HAP-1 (cell line): ENCODE data around the gene NAALADL2.

Experiments
- DNase-seq, 2 experiments: peaks; one replicate each; pipeline ENCODE4 v3.0.0-alpha.2; 2016 to 2020; ENCODE audit warnings: low spot score in 2 of 2
- H3K27me3 ChIP-seq: fragments of 250-450 bp; sonication (Bioruptor Pico); 2 replicates; pipeline ENCODE4 v1.5.1; 2020; ENCODE audit warnings: low read depth, mild to moderate bottlenecking, moderate library complexity
- H3K36me3 ChIP-seq: fragments of 250-450 bp; sonication (Bioruptor Pico); replicated peaks from 2 replicates; pipeline ENCODE4 v1.5.1; 2020; ENCODE audit warnings: mild to moderate bottlenecking
- H3K4me1 ChIP-seq: fragments of 250-450 bp; sonication (Bioruptor Pico); 2 replicates; pipeline ENCODE4 v1.5.1; 2020; ENCODE audit warnings: mild to moderate bottlenecking
- H3K4me3 ChIP-seq: fragments of 250-450 bp; sonication (Bioruptor Pico); 2 replicates; pipeline ENCODE4 v1.5.1; 2020; ENCODE audit warnings: mild to moderate bottlenecking, moderate library complexity
- H3K9me3 ChIP-seq: fragments of 250-450 bp; sonication (Bioruptor Pico); 2 replicates; pipeline ENCODE4 v1.5.1; 2020; ENCODE audit warnings: mild to moderate bottlenecking, moderate library complexity
- in situ Hi-C: fragments of 300-500 bp; cut with MboI; formaldehyde crosslinking; loops from 3 replicates; pipeline ENCODE4 v1.14.3; 2020; ENCODE audit warnings: low sequenced_read_pairs, inconsistent platforms, mixed read lengths

The NAALADL2 gene

DNA sequence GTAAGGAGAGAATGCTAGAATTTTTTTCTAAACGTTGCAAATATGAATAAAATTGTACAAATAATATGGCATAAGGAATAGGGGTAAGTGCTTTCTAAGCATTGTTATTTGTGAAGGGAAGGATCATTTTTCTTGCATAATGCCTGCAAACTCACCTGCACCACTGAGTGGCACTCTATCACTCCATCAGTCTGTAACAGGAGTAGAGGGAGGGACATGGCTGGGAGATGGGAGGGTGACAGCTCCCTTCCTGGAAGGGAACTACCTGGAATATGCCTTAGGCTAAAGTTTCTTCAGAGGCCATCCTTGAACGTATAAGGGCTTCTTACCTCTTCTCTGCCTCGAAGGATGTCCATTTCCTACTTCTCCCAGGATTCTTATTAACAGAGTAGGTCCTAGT lies 3.0 kb downstream of the NAALADL2 start:
- peaks cover 11% of the 10 kb centered on the region for H3K4me1 ChIP-seq
- H3K9me3 ChIP-seq, result no peaks in the 10 kb centered on the region
- in situ Hi-C loops, result no loop called here
- peak; percentile 24 to 25 for DNase-seq
- no peaks in the 10 kb centered on the region for H3K36me3 ChIP-seq
- H3K4me3 ChIP-seq, result no peak overlapping the region
- H3K27me3 ChIP-seq, result no peaks in the 10 kb centered on the region

DNA sequence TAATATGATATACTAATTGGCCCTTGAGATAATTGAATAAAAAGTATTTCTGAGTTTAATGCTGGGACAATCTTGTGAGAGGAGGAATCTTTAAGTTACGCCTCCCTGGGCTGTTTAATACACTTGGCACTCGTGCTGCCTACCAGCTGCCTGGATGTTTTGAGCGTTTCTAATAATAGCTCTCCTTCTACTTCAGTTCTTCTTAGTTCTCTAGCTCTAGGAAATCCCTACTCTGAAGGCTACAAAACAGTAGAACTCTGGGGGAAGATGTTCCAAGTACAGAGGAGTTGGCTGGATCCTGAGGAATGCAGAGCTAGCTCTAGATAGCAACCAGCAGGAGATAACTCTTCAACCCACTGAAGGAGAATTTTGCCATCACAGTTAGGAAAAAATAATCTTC lies 3.5 kb downstream of the NAALADL2 start:
- H3K36me3 ChIP-seq, result no peaks in the 10 kb centered on the region
- H3K4me3 ChIP-seq, result no peak overlapping the region
- DNase-seq, result no peak
- H3K27me3 ChIP-seq, result no peaks in the 10 kb centered on the region
- in situ Hi-C loops, result no loop called here
- no peaks in the 10 kb centered on the region for H3K9me3 ChIP-seq
- peaks cover 9% of the 10 kb centered on the region for H3K4me1 ChIP-seq

DNA sequence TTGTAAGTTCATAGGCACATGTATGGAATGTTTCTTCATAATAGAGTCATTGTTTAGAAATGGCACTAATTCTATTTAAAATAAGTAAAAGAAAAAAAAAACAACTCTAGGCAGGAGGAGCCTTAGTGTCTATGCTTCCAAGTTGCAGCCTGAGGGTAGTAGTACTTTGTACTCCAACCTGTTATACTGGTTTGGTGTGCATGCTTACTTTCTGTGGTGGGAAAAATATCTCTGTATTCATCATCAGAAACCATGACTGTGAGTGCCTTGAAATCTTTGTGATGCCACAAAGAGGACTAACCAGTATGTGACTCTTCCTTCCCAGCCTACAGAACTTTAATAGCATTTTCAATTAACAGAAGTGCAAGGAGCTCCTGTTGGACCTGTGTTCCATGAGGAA lies 4.4 kb downstream of the NAALADL2 start:
- Histone ChIP-seq H3K27me3 (no peaks in the 10 kb centered on the region), H3K4me1 (peaks cover 9% of the 10 kb centered on the region), H3K9me3 (no peaks in the 10 kb centered on the region), H3K36me3 (no peaks in the 10 kb centered on the region), H3K4me3 (no peak overlapping the region)
- no peak for DNase-seq
- in situ Hi-C loops, result no loop called here

DNA sequence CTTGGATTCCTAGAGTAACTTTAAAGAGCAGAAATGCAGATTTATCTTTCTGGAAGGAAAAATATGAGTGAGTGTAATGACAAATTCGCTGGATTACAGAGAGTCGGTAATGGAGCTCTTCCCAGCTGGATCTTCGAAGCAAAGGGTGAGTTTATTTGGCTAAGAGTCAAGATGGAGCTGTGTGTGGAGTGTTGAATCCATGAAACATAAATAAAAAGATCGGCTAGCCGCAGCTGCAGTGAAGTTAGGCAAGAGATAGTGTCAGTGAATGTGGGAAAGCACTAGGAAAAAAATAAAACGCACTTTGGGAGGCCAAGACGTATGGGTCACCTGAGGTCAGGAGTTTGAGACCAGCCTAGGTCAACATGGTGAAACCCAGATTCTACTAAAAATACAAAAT lies 10.3 kb downstream of the NAALADL2 start:
- in situ Hi-C loops, result no loop called here
- H3K9me3 ChIP-seq, result no peaks in the 10 kb centered on the region
- H3K4me1 ChIP-seq, result peaks cover 9% of the 10 kb centered on the region
- no peak for DNase-seq
- H3K27me3 ChIP-seq, result no peaks in the 10 kb centered on the region
- no peak overlapping the region for H3K4me3 ChIP-seq
- H3K36me3 ChIP-seq, result no peaks in the 10 kb centered on the region

DNA sequence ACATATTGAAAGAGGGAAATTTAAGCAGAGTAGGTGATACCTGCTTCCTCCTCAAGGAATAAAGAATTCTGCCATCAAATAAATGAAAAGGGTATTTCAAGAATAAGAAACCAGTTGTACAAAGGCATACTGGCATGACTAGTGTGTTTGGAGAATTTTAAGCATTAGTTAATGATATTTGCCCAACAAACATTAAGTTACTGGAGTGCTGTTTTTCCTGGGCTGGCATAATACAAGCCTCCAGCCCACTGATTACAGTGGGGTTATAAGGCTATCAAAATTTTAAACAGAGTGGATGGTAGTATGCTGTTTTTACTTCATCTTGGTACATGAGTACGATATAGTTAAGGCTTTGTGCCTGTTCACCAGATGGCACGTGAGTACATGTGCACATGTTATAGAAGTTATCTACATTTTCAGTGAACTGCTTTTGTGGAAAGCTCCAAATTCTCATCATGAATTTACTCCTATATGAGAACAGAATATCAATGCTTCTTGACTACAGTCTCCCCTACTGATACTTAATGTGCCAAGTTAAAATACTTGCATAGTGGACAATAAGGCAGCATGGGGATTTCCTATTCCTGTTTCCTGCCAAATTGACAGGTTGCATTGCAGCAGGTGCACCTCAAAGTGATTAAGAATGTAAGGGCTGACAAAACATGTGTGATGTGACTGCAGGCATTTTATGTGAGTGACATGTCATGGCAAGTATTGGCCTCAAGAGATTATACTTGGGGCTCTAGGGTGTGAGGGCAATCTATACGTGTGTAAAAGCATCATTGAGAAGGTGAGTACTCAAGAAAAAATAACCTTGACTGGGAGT lies 14.9 kb downstream of the NAALADL2 start:
- in situ Hi-C loops, result no loop called here
- no peak for DNase-seq
- no peaks in the 10 kb centered on the region for H3K4me1 ChIP-seq

DNA sequence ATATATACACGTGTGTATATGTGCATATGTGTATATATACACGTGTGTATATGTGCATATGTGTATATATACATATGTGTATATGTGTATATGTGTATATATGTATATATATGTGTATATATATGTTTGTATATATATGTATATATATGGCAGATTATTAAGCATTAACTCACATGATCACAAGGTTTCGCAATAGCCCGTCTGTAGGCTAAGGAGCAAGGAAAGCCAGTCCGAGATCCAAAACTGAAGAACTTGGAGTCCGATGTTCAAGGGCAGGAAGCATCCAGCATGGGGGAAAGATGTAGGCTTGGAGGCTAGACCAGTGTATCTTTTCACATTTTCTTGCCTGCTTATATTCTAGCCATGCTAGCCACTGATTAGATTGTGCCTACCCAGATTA lies 23.7 kb downstream of the NAALADL2 start:
- Histone ChIP-seq H3K27me3 (no peaks in the 10 kb centered on the region), H3K4me1 (no peaks in the 10 kb centered on the region), H3K9me3 (no peaks in the 10 kb centered on the region), H3K36me3 (no peaks in the 10 kb centered on the region), H3K4me3 (no peak overlapping the region)
- in situ Hi-C loops, result no loop called here
- DNase-seq, result no peak

More for the DNA sequence above, 14.9 kb downstream of the NAALADL2 start:
- Histone ChIP-seq H3K4me3 (no peak overlapping the region), H3K27me3 (no peaks in the 10 kb centered on the region), H3K9me3 (no peaks in the 10 kb centered on the region), H3K36me3 (no peaks in the 10 kb centered on the region)

DNA sequence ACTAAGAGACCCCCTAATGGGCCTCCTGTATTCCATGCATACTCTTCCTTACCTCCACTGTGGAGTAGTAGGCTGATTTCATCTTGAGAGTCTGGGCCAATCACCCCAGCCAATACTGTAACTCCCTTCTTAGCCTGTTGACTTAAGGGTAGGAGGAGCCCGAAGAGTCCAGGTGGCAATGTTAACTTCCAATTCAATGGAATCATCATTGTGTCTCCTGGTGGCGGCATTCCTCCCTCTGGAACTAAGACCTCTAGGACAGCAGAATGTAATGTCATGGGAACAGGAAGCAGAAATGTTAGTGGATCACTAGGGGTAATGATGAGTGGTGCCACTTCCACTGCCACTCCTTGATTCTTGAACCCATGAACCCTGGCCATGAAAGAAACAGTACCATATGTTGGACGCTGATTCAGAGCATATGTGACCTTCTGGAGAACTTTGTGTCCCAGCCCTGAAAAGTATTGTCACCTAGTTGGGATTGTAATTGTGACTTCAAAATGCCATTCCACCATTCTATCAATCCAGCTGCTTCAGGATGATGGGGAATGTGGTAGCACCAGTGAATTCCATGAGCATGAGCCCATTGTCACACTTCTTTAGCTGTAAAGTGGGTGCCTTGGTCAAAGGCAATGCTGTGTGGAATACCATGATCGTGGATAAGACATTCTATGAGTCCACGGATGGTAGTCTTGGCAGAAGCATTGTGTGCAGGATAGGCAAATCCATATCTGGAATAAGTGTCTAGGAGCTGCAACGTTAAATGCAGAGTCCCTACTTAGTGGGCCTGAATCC lies 24.9 kb downstream of the NAALADL2 start:
- Histone ChIP-seq H3K4me3 (no peak overlapping the region), H3K9me3 (no peaks in the 10 kb centered on the region), H3K4me1 (no peaks in the 10 kb centered on the region), H3K27me3 (no peaks in the 10 kb centered on the region), H3K36me3 (no peaks in the 10 kb centered on the region)
- no peak for DNase-seq
- in situ Hi-C loops, result no loop called here

DNA sequence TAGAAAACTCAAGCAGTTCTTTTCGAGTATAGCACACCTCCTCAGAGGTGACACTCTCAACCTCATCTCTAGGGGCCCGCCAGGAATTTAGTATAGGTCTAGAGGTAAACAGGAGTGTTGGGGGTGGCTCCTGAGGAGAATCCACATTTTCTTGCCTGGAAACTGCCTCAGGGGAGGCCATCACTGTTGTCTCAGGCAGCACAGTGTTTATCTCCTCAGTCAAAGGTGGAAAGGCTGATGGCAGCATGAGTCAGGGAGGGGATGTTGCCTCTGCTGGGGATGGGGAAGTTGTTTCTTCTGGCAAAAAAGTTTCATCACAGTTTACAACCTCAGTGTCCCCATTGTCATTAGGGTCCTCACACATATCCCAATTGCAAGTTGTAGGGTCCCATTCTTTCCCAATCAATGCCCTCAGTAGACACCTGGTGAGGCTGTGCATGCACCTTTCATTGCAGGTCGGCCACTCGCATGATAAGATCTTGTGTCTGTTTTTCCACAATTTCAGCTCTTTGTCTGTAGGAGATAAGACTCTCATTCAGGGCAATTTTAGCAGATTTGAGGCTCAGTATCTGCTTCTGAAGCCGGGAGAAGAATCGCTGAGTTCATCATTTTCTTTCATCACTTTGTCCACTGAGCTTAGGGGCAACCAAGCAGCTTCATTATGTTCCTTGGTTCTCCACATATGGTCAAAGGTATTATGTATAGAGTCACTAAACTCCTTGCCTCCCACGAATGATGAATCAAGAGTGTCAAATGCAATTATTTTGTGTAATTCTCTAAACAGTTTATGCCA lies 25.8 kb downstream of the NAALADL2 start:
- in situ Hi-C loops, result no loop called here
- Histone ChIP-seq H3K36me3 (no peaks in the 10 kb centered on the region), H3K27me3 (no peaks in the 10 kb centered on the region), H3K4me3 (no peak overlapping the region), H3K4me1 (no peaks in the 10 kb centered on the region), H3K9me3 (no peaks in the 10 kb centered on the region)
- no peak for DNase-seq

DNA sequence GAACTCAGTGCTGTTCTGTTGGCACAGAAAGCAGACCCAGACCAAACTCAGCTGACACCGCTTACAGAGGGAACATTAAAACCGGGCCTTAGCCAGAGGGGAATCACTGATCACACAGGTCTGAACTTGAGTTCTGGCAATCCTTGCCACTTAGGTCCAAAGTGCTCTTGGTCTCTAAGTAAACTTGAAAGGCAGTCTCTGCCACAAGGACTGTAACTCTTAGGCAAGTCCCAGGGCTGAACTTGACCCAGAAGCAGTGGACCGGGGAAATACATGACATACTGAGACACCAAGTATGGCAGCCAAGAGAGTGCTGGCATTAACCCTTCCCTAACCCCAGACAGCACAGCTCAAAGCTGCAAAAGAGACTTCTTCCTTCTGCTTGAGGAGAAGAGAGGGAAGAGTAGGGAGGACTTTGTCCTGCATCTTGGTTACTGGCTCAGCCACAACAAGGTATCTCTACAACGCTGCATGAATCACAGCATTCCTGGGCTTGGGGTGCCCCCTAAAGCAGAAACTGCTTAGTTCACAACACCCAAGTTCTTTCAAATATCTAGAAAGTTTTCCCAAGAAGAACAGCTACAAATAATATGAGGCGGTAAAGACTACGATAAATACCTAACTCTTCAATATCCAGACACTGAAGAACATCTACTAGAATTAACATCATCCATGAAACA lies 32.5 kb downstream of the NAALADL2 start:
- H3K4me1 ChIP-seq, result no peaks in the 10 kb centered on the region
- in situ Hi-C loops, result no loop called here
- no peaks in the 10 kb centered on the region for H3K9me3 ChIP-seq
- no peaks in the 10 kb centered on the region for H3K27me3 ChIP-seq
- no peaks in the 10 kb centered on the region for H3K36me3 ChIP-seq
- peak in 1 of 2 experiments; percentile 7 for DNase-seq
- H3K4me3 ChIP-seq, result no peak overlapping the region

DNA sequence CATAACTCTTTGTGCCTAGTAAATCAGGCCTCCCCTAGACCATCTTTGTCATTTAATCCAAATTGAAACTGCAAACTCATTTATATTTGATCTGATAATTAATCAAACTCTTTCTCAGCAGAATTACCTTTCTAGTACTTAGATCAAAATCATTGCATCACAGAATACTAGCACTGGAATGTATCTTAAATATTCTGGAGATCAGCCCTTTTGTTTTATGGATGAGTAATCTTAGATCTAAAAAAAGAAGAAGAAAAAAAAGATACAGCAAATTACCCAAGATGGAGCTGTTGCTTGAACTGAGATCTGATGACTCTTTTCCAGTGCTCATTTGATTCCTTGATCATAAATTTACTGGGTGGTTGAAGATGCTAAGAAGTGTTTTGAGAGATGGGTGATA lies 47.9 kb downstream of the NAALADL2 start:
- in situ Hi-C loops, result no loop called here
- no peaks in the 10 kb centered on the region for H3K4me1 ChIP-seq
- no peaks in the 10 kb centered on the region for H3K9me3 ChIP-seq
- DNase-seq, result no peak
- H3K4me3 ChIP-seq, result no peak overlapping the region
- H3K27me3 ChIP-seq, result no peaks in the 10 kb centered on the region
- H3K36me3 ChIP-seq, result no peaks in the 10 kb centered on the region

DNA sequence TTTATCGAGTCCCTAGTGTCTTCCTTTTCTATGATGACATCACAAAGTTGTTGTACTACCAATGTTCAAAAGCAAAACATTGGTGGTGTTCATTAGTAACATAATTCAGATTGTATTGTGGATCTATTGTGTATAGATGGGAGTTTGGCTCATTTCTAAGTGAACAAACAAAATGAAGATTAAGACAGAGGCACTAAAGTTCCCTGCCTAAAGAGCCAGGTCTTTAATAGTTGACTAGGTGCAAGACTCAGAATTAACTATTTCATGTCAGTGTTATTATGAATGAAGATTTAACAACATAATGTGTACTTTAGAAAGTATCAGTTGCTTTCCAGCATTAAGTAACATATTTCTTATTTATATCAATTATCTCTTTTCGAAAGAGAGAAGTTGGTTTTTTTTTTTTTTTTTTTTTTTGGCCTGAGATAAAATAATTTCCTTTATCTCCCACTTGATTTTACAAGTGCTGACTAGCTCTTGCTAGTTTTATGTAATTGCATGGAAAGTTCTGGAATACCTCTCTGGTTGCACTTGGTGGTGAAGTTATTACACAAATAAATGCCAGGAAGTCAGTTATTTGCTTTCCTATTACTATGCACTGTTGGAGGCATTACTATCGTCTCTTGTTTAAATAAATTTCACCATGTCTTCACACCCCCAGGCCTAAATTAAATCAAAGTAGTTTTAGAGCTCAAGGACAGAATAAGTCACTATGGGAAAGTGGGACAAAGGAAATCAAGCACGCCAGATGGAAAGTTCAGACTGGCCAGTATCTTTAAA lies 48.7 kb downstream of the NAALADL2 start:
- no peaks in the 10 kb centered on the region for H3K4me1 ChIP-seq
- no peak overlapping the region for H3K4me3 ChIP-seq
- H3K27me3 ChIP-seq, result no peaks in the 10 kb centered on the region
- in situ Hi-C loops, result no loop called here
- no peak for DNase-seq
- H3K36me3 ChIP-seq, result no peaks in the 10 kb centered on the region
- no peaks in the 10 kb centered on the region for H3K9me3 ChIP-seq

DNA sequence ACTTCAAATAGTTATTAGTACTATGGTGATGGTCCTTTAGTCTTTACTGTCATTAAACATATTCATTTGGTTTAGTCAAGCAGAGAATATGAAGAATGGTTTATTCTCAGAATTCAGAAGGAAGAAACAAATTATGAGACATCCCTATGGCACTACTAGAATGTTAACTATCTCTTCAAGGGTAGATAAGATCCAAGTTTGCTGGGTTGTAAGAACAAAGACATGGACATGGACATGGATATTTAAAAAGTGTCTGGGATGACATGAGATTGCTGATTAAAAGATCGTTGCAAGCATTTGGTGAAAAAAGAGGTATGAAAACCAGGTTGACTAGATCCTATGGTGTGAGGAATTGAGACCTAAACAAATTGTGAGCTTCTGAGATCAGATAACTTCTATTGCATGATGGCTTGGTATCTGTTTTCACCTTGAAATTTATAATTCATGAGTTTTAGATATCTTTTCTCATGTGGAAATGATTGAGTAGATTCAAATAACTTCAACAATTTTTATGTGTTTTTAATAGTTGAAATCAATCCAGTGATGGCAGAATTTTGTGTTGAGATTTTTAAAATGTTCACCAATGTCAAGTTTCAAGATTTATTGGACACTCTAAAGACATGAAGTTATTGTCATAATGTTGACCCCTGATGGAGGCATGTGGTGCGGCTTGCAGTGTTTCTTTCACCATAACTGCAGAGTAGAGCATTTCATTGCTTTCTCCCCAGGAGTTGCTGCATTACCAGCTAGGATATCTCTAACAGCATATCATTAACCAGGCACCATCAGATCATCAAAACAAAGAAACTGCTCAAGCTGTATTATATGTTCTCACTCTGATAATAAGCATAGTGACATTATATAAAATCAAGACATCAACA lies 72.6 kb downstream of the NAALADL2 start:
- DNase-seq, result no peak
- no peaks in the 10 kb centered on the region for H3K27me3 ChIP-seq
- no peaks in the 10 kb centered on the region for H3K36me3 ChIP-seq
- no peaks in the 10 kb centered on the region for H3K9me3 ChIP-seq
- no peaks in the 10 kb centered on the region for H3K4me1 ChIP-seq
- in situ Hi-C loops, result no loop called here
- H3K4me3 ChIP-seq, result no peak overlapping the region
